ENCODE data around the gene KNDC1. TPM values are rescaled to one million over a fixed set of nuclear protein-coding genes. Genes with fewer than 3 reads are reported as not detected.

Gene KNDC1
- total and polyA plus RNA-seq, 2 of the 13 experiments (the other 11 are each of a cell fraction or from before 2014, with no cell fraction given) = 0.69 TPM; not detected in 1

DNA sequence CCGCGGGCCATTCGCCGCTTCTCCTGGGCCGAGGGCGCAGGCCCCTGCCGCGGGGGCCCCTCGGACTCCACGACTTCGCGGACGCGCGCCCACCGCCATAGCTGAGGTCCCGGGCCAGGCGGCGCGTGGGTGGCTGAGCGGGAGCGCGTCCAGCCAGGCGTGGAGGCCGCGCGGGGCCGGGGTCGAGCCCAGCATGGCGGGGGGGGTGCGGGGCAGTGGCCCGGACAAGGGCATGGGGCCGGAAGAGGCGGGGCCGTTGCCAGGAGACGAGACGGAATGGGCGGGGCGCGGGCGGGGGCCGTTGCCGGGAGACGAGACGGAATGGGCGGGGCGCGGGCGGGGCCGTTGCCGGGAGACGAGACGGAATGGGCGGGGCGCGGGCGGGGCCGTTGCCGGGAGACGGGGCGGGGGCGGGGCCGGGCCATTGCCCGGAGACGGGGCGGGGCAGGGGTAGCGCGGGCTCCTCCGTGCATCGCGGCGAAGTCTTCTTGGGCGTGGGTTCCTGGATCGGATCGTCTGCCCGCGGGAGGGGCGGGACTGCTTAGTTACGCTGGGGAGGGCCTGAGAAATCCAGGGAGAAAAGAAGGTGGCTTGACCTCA, 101.8 kb downstream of the KNDC1 start (continued):
- TF ChIP-seq PRPF4 (IDR thresholded peaks at IDR 0.05; ENCODE audit: low read depth, low read length, poor library complexity, severe bottlenecking) (no peak), RBFOX2 (IDR thresholded peaks at IDR 0.05; ENCODE audit: low read depth, low read length) (peak; percentile 86), PATZ1 (CRISPR knock-in tag; IDR thresholded peaks at IDR 0.05) (0 out of 2 replicates have a peak, but pooled peaks have one; percentile 0), RFX1 (IDR thresholded peaks at IDR 0.05) (0 out of 2 replicates have a peak, but pooled peaks have one; percentile 9), SMAD9 (CRISPR knock-in tag; IDR thresholded peaks at IDR 0.05) (no peak), UBTF (CRISPR knock-in tag; IDR thresholded peaks at IDR 0.05) (no peak), NR2F2 (IDR thresholded peaks at IDR 0.05; ENCODE audit: borderline replicate concordance, low read depth) (no peak)
- TF ChIP-seq, protein P1, sequence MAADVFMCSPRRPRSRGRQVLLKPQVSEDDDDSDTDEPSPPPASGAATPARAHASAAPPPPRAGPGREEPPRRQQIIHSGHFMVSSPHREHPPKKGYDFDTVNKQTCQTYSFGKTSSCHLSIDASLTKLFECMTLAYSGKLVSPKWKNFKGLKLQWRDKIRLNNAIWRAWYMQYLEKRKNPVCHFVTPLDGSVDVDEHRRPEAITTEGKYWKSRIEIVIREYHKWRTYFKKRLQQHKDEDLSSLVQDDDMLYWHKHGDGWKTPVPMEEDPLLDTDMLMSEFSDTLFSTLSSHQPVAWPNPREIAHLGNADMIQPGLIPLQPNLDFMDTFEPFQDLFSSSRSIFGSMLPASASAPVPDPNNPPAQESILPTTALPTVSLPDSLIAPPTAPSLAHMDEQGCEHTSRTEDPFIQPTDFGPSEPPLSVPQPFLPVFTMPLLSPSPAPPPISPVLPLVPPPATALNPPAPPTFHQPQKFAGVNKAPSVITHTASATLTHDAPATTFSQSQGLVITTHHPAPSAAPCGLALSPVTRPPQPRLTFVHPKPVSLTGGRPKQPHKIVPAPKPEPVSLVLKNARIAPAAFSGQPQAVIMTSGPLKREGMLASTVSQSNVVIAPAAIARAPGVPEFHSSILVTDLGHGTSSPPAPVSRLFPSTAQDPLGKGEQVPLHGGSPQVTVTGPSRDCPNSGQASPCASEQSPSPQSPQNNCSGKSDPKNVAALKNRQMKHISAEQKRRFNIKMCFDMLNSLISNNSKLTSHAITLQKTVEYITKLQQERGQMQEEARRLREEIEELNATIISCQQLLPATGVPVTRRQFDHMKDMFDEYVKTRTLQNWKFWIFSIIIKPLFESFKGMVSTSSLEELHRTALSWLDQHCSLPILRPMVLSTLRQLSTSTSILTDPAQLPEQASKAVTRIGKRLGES (CRISPR knock-in tag; IDR thresholded peaks at IDR 0.05; ENCODE audit: borderline replicate concordance) = no peak
- TF ChIP-seq, protein P2, sequence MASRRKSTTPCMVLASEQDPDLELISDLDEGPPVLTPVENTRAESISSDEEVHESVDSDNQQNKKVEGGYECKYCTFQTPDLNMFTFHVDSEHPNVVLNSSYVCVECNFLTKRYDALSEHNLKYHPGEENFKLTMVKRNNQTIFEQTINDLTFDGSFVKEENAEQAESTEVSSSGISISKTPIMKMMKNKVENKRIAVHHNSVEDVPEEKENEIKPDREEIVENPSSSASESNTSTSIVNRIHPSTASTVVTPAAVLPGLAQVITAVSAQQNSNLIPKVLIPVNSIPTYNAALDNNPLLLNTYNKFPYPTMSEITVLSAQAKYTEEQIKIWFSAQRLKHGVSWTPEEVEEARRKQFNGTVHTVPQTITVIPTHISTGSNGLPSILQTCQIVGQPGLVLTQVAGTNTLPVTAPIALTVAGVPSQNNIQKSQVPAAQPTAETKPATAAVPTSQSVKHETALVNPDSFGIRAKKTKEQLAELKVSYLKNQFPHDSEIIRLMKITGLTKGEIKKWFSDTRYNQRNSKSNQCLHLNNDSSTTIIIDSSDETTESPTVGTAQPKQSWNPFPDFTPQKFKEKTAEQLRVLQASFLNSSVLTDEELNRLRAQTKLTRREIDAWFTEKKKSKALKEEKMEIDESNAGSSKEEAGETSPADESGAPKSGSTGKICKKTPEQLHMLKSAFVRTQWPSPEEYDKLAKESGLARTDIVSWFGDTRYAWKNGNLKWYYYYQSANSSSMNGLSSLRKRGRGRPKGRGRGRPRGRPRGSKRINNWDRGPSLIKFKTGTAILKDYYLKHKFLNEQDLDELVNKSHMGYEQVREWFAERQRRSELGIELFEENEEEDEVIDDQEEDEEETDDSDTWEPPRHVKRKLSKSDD (CRISPR knock-in tag; IDR thresholded peaks at IDR 0.05; ENCODE audit: low read depth) = no peak

All from HepG2 (cell line).